Cardiac septum (tissue), 1 donor: ENCODE data around the gene NOS1AP. TPM values are rescaled to one million over a fixed set of nuclear protein-coding genes. Genes with fewer than 3 reads are reported as not detected.
"Not testable (repeated sequence)": the region's sequence is repeated elsewhere in the genome, so short reads cannot be mapped to it uniquely, and the experiment has no call there.

Experiments
- DNase-seq: peaks from one replicate; pipeline ENCODE4 v3.0.0-alpha.2; 2020; ENCODE audit warnings: low spot score
- intact Hi-C: fragments of 100-400 bp; cut with DNase I; formaldehyde crosslinking; loops from one replicate; pipeline ENCODE4 v1.14.0; 2022
- total RNA-seq: library from RNA; stranded (reverse); fragmentation: NEBNext Ultra II Directional; extraction: Animal tissue kit (Norgen Biotek cat#: 25700); gene quantifications from one replicate; pipeline ENCODE4 v1.2.1, GENCODE V29; 2021
- donor health status: DM: no; HTN: no; CAD: no.

NOS1AP gene
- total RNA-seq, 1 donor from 2014 or later, result 2.0 TPM

DNA sequence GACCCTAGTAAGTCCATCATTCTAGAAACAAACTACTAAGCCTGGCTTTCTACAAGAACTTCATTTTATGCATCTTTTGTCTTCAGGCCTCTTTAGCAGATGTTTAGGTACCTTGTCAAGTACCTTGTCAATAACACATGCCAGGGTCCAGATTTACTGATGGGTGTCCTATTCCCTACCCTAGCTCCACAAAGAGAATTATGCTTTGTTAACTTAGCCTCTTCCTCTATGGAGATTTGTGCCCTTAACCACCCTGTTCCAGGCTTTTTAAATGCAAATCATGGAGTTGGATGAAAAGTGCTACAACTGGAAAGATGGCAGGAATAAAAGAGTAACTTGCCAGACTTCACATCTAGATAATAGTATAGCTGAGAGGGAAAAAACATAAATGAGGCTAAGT lies 264.5 kb downstream of the NOS1AP start:
- intact Hi-C loops, result no loop called here
- no peak for DNase-seq

DNA sequence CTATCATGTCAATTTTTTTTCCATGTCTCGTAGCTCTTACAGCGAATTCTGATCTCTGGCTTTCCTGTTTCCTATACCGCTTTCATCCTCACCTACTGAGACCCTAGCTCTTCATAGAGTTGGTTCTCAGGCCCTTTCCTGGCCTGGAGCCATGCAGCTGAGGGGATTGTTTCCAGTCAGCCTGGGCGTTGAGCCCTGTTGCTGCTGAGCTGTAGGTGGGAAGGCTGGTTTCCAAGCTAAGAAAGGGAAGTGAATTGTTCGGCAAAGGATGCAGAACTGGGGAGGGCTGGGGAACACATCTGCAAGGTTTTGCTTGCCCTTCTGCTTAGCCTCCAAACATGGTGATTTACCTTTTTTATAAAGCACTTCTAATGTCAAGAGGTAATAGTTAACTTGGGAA lies 265.6 kb downstream of the NOS1AP start:
- no peak for DNase-seq
- intact Hi-C loops, result no loop called here

DNA sequence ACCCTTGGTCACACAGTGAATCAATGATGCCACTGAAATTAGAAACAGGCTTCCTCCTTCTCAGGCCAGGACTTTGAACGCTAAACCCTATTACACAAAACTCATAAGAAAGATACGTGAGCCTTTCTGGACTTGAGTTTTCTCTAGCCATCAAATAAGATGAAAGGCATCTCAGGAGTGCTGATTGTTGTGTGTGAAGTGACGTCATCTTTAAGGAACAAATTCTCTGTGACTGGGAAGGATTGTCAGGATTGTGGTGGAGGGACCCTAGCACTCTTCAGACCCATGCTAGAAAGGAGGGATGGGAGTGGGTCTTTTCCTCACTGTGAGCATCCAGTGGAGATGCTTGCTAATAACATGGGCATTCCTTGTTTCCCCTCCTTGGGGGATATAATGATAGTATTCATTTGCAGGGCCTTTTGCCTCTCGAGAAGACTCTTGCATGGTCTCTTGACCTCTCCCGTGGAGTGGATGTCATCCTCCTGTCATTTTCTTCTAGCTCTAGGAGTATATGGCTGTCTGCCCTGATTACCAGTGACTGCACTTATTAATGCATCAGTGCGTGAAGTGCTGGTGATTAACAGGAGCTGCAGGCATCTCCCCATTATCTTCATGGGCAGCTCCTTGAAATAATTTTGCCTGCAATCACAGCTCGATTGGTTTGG lies 267.3 kb downstream of the NOS1AP start:
- intact Hi-C loops, result no loop called here
- DNase-seq, result no peak

DNA sequence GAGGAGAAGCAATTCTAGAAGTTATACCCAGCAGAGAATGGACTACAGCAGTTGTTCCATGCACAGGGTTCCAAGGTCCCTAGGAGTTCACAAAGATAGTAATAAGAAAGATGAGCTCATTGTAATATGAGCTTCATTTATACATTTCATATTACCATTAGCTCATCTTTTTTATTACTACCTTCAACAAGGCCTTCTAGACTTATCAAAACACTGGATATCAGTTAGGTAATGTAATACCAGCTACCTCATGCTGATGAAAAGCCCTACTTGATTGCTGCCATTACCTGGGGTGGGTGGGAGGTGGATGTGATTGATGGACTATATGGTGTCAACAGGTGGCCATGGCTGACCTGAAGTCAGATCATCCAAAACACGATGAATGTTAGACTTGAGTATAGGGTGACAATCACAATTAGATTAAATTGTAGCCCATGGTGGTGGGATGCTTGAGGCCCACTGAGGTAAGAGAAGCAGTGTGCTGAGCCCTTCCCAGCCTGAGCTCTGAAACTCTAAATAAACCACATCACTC lies 273.0 kb downstream of the NOS1AP start:
- intact Hi-C loops, result no loop called here
- DNase-seq, result no peak

DNA sequence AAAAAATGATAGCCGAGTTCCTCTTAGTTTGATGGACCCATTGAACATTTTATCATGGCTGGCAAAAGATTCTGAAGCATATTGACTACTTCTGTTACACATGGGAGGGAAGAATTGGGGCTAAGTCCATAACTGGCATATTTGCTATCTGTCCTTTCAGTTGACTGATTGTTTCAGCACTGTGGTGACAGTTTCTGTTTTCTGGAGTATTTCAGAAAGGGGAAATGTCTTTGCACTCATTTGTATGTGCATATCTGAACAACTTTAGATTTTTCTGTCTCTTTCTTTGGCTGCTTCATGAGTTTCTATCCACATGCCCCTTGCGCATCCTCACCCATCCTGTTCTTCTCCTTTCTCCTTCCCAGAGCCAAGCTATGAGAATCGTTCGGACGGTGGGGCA lies 274.0 kb downstream of the NOS1AP start:
- DNase-seq, result no peak
- intact Hi-C loops, result no loop called here

DNA sequence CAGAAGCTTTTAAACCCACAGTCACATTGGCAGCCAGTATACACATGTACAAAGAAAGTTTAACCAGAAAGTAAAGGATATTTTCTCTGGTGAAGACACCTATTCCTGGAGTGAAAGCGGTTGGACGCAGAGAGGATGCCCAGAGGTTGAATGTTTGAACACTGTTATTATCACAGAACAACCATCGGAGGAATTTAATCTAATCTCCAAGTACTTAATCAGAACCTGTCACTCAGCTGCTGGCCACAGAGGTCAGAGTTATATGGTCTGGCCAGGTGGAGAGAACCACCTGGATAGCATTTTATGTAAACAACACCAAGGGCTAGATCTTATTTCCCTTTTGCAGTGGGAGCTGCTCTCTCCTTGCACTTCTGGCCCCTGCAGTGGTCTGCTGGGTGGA lies 277.8 kb downstream of the NOS1AP start:
- DNase-seq, result no peak
- intact Hi-C loops, result no loop called here

DNA sequence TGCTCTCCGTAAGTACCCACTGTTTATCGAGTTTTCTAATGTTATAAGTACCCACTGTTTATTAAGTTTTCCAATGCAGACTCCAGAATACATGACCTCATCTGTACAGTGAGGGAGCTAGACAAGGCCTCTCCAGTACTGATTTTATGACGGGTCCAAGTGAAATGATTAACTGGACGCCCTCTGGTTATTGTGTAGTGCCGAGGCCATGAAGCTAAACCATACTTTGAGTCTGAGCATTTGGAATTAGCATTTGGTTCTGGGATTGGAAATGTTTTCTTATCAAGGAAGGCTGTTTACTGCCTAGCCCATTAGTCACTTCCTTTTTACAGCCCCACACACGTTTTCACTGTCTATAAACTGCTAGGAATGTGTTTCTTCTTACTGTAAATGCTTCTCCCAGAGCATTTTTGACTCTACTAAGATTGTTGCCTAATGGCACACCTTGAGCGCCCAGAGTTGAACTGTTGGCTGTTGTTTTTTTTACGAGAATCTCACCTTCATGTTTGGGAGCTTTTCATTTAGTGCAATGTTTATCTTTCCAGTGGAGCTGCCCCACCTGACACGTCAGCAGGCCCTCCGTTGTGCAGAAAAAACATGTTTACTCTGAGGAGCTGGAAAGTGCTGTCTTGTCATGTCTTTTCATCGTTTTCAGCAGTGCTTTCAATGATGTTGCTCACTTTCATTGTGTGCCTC lies 280.3 kb downstream of the NOS1AP start:
- intact Hi-C loops, result no loop called here
- no peak for DNase-seq

DNA sequence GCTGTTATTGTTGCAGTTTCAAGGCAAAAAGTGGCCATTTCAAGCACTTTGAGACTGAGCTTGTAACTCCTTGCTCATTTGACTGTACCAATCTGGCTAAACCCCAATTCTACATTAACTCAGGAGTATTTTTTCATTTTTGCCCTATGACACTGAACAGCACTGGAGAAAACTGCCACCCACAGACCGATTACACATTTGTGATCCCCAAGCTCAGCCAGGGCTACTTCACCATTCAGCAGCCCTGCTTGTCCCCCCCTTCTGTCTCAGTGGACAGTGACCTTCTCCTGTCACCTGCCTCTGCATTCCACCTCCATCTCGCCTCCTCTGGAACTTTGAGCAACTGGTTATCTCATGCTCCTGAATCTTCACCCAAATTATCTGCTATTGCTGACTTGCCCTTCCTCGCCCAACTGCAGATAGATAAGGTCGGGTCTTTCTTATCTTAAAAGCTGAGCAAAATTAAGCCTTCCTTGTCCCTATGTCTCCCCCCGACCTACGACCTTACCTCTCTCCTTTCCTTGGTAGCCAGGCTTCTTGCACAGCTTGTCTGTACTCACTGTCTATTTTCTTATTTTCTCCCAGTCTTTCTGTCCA lies 281.9 kb downstream of the NOS1AP start:
- intact Hi-C loops, result no loop called here
- DNase-seq, result no peak

DNA sequence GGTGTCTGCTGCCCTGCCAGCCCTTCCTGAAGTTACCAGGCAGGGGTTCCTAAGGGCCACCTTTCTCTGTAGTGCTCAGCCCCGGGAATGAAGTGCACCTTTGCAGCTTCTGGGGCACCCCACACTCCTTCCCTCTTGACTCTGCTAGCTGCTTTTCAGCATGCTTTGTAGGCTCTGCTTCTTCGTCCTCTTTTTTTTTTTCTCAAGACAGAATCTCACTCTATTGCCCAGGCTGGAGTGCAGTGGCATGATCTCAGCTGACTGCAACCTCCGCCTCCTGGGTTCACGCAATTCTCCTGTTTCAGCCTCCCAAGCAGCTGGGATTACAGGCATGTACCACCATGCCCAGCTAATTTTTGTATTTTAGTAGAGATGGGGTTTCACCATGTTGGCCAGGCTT lies 282.4 kb downstream of the NOS1AP start:
- DNase-seq, intact Hi-C loops: not testable (repeated sequence)

DNA sequence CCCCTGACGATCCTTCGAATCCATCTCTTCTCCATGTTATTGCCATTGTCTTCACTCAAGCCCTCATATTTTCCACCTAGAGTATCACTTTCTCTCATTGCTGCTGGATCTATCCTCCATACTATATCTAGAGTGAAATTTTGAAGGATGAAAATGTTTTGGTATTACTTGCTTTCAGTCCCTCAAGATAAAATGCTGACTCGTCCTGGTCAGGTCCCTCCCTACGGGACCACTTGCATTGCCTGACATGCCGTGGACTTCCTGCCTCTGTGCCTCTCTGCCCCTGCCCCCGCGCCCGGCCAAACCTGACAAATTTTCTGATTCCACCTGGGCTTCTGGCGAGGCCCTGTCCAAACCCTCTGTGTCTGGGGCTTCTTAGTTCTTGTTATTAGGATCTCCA lies 283.6 kb downstream of the NOS1AP start:
- no peak for DNase-seq
- intact Hi-C loops, result no loop called here

DNA sequence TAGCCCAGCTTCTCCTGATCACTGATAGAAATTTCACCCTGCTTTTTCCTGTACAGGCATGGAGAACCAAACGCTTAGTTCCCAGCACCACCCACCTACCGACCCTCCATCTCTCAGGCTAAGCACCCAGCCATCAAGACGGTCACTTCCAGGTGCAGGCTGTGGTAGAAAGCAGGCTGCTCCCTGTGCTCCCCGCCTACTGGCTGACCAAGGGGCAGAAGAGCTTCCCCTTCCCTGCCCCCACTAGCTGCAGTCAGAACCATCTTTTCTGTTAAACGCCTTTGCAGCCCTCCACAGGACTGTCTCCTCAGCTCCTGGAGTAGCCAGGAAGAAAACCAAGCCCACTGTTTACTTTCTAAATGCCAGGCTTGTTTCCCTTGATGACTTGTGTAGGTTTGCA lies 284.2 kb downstream of the NOS1AP start:
- DNase-seq, result no peak
- intact Hi-C loops, result no loop called here

DNA sequence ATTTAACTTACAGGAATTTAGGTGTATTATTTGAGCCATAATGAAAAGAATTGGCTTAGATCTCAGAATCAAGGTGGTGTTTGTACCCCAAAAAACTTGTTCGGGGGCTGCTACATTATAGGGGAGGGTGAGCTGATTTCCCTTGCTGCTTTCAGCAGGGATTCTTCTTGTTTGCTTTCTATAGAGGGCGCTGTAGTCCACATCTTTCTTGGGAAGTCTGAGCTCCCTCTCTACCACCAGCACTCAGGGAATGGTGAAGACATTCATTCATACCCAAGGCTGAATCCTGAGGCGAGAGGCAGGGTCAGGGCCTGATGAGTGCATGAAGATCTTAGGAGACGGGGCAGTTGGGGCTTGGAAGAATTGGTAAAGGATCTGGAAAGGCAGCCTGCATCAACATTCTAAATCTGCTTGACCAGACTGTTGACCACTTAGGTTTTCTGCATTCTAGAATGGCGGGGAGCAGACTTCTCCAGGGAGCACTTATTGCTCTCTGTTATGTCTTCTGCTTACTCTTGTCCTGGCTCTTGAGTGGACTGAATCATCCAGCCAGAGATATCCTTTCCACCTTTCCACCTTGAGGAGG lies 288.3 kb downstream of the NOS1AP start:
- DNase-seq, result no peak
- intact Hi-C loops, result no loop called here

DNA sequence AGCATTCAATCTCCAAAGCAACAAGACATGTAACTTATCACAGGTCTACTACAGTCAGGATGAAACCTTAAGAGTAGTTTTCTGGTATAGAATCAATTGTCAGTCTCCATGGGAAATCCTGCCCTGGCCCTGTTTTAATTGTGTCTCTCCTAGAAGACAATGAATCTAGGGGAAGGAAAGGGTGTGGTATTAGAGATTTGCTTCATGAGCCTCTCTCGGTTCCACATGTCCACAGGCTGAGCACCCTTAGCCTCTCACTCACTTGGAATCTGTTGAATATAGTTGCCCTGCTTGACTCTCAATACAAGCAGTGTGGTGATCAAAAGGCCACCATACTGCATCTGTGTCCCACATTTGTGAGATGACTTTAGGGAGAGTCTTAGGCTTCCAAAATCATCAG lies 289.4 kb downstream of the NOS1AP start:
- intact Hi-C loops, result no loop called here
- no peak for DNase-seq

DNA sequence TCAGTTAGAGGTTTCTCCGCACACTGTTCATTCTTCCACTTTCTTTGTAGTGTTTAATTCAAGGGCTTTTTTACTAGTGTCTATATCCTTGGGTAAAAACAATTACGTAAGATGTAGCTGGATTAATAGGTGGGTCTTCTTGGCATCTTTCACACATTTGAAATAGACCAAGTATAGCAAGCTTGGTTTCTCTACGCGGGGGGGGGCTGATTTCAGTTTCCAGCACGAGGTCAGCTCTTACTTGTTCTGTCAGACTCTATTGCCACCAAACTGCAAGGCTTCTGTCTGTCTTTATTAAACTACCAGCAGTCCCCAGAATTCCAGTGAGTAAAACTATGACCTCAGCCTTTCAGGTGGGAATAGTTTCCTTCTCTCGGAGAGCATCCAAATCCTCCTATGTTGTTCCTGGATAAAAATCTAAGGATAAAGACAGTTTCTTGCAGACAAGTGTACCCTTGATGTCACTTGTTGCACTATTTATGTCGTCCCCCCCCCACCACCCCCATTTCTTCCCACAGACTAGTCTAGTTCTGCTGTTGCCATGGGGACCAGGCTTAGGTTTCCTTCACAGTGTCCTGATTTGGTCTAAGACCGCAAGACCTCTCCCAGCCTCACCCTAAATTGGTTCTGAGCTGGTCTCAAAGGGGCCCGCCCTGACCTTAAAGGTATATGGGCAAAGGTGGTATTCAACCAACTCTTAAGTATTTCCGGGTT lies 290.2 kb downstream of the NOS1AP start:
- intact Hi-C loops, result no loop called here
- DNase-seq, result no peak

DNA sequence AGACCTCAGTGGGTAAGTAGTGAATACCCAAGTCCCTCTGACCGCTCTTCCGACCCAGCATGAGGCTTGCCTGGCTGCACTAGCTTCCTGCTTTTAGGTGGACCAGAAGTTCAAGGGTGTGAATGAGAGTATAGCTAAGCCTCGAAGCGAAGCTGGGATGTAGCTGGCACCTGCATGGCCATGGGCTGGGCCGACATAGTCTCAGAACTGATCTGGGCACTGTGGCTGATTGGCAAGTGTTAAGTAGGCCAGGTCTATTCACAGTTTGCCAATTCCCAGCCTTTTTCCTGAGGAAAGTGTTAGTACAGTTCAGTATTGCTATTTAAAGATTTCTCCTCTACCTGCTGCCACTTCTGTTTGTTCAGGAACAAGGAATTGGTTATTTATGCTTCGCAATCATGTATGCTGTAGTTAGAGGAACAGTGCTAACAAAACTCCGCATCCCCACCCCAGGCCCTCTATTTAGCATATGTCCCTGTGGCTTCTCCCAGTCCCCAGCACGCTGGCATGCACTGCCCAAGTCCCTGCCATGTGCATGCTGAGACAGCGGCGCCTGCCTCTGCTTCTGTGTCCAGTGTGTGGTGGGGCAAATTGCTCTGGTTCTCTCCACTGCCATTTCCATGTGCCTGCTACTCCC lies 290.9 kb downstream of the NOS1AP start:
- peak; percentile 68 for DNase-seq
- intact Hi-C loops, result no loop called here

DNA sequence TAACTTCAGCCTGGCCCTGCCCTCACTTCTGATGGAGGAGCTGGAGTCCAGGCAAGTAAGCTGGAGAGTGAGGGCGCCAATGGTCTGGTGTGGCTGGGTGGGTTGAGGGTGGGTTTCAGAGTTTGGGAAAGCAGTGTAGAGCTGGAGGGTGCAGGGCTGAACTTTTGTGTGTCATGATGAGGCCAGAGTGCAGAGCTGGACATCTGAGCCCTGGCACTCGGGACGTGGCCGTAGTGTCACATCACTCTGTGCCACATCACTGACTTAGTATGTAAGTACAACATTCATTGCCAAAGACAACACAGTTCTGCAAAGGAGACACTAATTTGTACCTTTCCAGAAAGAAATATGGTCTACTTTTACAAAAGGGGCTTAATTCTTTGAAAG lies 291.4 kb downstream of the NOS1AP start:
- peak; percentile 56 for DNase-seq
- intact Hi-C loops, result no loop called here

DNA sequence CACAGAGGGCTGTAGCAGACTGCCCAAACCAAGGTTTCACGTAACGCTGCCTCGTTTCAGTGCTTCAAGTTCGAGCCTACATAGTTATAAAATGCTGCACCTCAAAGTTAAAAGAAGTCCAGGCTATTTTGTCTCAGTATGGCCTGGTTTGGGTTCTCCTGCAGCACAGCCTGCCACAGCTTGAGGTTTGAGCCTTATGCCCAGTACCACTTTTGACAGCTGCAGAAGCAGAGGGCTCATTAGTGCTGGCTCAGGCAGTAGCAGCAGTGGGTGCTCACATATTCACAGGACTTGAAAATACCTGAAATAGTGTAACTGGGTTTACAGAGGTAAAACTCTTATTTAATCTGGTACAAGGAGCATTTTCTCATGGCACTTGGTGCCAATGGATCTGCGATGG lies 291.9 kb downstream of the NOS1AP start:
- DNase-seq, result peak; percentile 24
- intact Hi-C loops, result no loop called here

DNA sequence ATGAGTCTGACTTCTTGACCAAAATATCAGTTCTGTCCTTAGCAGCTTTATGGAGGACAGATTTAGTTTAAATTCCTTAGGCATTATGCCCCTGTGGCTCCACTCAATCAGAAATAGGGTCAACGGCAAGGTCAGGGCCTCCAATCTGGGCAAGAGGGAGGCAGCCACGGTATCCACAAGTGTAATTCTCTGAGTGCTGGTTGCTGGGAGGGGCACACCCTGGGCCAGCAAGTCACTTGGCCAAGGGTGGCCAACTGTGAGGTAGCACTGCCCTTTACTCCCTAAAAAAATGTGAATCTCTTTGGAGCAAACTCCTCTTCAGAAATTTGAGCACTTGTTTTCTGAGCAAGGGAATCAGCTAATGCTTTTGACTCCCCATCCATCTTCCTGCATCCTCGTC lies 294.3 kb downstream of the NOS1AP start:
- intact Hi-C loops, result no loop called here
- peak; percentile 29 for DNase-seq

DNA sequence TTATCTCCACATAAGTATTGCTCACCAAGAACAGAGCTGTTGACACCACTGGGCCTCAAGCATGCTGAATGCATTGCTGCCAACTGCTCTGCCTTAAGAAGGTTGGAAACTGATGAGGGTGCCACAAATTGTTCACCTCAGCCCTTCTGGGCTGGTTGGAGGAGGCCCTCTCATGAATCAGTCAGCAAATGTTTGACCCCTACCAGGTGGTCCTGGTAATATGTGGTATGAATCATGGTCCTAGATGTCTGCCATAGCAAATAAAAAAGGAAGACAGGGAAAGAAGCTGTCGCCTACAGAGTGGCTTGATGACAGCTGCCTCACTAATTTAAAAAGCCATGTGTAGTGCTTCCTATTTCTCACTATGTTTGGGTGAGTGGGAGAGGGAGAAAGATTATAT lies 295.0 kb downstream of the NOS1AP start:
- DNase-seq, result no peak
- intact Hi-C loops, result no loop called here
